CD4-positive, alpha-beta T cell (primary cell): ENCODE measurements around the gene ARPC5. TPM values are rescaled to one million over a fixed set of nuclear protein-coding genes. Genes with fewer than 3 reads are reported as not detected.

Experiments
- ATAC-seq: fragments of 200-7000 bp; cut with Tn5 transposase; one replicate; pipeline ENCODE4 v1.10.0; 2022; ENCODE audit warnings: mild to moderate bottlenecking; ENCODE audit not compliant: poor library complexity
- CTCF ChIA-PET: fragments of 350-600 bp; sonication (Branson Sonifier 250); formaldehyde crosslinking; loops from one replicate; lab custom pipeline; 2021; ENCODE audit warnings: antibody characterized with exemption, inconsistent platforms; lab: Charles Lee
- POLR2A ChIA-PET: fragments of 350-600 bp; sonication (Branson Sonifier 250); formaldehyde crosslinking; loops from one replicate; lab custom pipeline; 2021; ENCODE audit warnings: antibody characterized with exemption, inconsistent platforms; lab: Charles Lee
- DNase-seq, 14 experiments: peaks; one replicate each; pipeline ENCODE4 v3.0.0-alpha.2; 2013 to 2020; ENCODE audit warnings: mixed read lengths in 2 of 14
- H3K27ac ChIP-seq, 2 donors: one replicate each; pipeline versions ENCODE4 v1.5.1 to v1.7.0; 2013; ENCODE audit warnings: low read length in 2 of 2, low read depth in 1 of 2, mild to moderate bottlenecking in 1 of 2
- H3K27me3 ChIP-seq, 2 experiments: 1 replicate in 1 of 2; 2 replicates in 1 of 2; pipeline versions ENCODE4 v1.6.1 to v1.7.0; 2013; ENCODE audit warnings: low read length in 2 of 2, control low read depth in 1 of 2, mild to moderate bottlenecking in 1 of 2, moderate library complexity in 1 of 2; ENCODE audit not compliant: insufficient read depth in 2 of 2, control insufficient read depth in 1 of 2
- H3K36me3 ChIP-seq: one replicate; pipeline ENCODE4 v1.6.1; 2013; ENCODE audit warnings: low read length, control low read depth; ENCODE audit not compliant: insufficient read depth
- H3K4me1 ChIP-seq: one replicate; pipeline ENCODE4 v1.6.1; 2013; ENCODE audit warnings: low read length, control low read depth; ENCODE audit not compliant: insufficient read depth
- H3K4me3 ChIP-seq: one replicate; pipeline ENCODE4 v1.5.1; 2013; ENCODE audit warnings: mild to moderate bottlenecking, low read length, moderate library complexity
- H3K9me3 ChIP-seq, 2 experiments: 1 replicate in 1 of 2; 2 replicates in 1 of 2; pipeline versions ENCODE4 v1.6.1 to v1.7.0; 2013; ENCODE audit warnings: low read length in 2 of 2, mild to moderate bottlenecking in 2 of 2, control low read depth in 1 of 2, moderate library complexity in 1 of 2; ENCODE audit not compliant: control insufficient read depth in 1 of 2, insufficient read depth in 1 of 2
- H3K27ac Mint-ChIP-seq: one replicate; pipeline ENCODE4 v1.8.0; 2020; ENCODE audit warnings: mixed read lengths
- H3K27me3 Mint-ChIP-seq: one replicate; pipeline ENCODE4 v1.8.0; 2021; ENCODE audit warnings: mixed read lengths
- H3K36me3 Mint-ChIP-seq: one replicate; pipeline ENCODE4 v1.8.0; 2021; ENCODE audit warnings: low read depth, mixed read lengths
- H3K4me1 Mint-ChIP-seq: one replicate; pipeline ENCODE4 v1.8.0; 2021; ENCODE audit warnings: low read depth, mixed read lengths
- H3K4me3 Mint-ChIP-seq: one replicate; pipeline ENCODE4 v1.8.0; 2020; ENCODE audit warnings: mild to moderate bottlenecking, mixed read lengths
- H3K9me3 Mint-ChIP-seq: one replicate; pipeline ENCODE4 v1.8.0; 2020; ENCODE audit warnings: mixed read lengths
- intact Hi-C, 2 experiments: fragments of 100-400 bp; cut with DNase I in 1 of 2; cut with micrococcal nuclease in 1 of 2; formaldehyde crosslinking; loops; one replicate each; pipeline versions ENCODE4 v1.15.1 to v1.9.0; 2023 to 2025; cut with DNase I, micrococcal nuclease
- total RNA-seq, 174 experiments: library from RNA in 2 of 174; stranded (reverse) in 2 of 174; gene quantifications; one replicate each; pipeline ENCODE4 v1.2.3 and lab custom pipeline; 2021 to 2026
- TF ChIP-seq, protein P1 (sequence below): fragments of 200-600 bp; IDR thresholded peaks from one replicate; pipeline ENCODE4 v1.8.0; 2022; ENCODE audit warnings: antibody characterized with exemption, mild to moderate bottlenecking

The ARPC5 gene
- total RNA-seq, 2 experiments from 2014 or later: 21.4 to 23.0 TPM

DNA sequence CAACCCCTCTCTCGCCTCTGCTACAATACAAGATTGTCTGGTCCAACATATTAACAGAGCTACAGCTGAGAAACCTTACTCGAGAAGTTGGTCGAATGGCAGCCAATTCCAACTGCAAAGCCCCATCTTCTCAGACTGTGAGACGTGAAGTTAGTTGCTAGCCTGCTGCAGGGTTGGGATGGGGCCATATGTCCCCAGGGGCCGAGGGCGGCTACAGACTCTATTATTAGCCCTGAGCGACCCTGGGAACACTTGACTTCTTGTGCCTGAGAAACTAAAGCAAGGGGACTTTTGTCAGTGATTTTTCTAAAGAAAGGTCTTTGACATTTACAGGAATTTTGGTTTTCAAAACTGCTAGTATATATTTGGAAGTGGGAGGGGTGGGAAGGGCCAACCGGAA, 59.0 kb downstream of the ARPC5 start:
- POLR2A ChIA-PET: no interaction called here
- intact Hi-C loops: no loop called here
- Mint-ChIP-seq H3K4me1 (peaks cover 10% of the 10 kb centered on the region), H3K9me3 (no peaks in the 10 kb centered on the region), H3K27ac (no peak overlapping the region), H3K4me3 (no peak overlapping the region), H3K36me3 (no peaks in the 10 kb centered on the region), H3K27me3 (no peaks in the 10 kb centered on the region)
- H3K9me3 ChIP-seq: no peaks in the 10 kb centered on the region
- H3K4me3 ChIP-seq: no peak overlapping the region
- DNase-seq (no peak), ATAC-seq (no peak)
- CTCF ChIA-PET: no interaction called here
- no peaks in the 10 kb centered on the region for H3K36me3 ChIP-seq
- TF ChIP-seq, protein P1, sequence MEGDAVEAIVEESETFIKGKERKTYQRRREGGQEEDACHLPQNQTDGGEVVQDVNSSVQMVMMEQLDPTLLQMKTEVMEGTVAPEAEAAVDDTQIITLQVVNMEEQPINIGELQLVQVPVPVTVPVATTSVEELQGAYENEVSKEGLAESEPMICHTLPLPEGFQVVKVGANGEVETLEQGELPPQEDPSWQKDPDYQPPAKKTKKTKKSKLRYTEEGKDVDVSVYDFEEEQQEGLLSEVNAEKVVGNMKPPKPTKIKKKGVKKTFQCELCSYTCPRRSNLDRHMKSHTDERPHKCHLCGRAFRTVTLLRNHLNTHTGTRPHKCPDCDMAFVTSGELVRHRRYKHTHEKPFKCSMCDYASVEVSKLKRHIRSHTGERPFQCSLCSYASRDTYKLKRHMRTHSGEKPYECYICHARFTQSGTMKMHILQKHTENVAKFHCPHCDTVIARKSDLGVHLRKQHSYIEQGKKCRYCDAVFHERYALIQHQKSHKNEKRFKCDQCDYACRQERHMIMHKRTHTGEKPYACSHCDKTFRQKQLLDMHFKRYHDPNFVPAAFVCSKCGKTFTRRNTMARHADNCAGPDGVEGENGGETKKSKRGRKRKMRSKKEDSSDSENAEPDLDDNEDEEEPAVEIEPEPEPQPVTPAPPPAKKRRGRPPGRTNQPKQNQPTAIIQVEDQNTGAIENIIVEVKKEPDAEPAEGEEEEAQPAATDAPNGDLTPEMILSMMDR: no peak
- no peak overlapping the region for H3K27ac ChIP-seq
- peaks cover 9% of the 10 kb centered on the region for H3K4me1 ChIP-seq
- no peaks in the 10 kb centered on the region for H3K27me3 ChIP-seq

DNA sequence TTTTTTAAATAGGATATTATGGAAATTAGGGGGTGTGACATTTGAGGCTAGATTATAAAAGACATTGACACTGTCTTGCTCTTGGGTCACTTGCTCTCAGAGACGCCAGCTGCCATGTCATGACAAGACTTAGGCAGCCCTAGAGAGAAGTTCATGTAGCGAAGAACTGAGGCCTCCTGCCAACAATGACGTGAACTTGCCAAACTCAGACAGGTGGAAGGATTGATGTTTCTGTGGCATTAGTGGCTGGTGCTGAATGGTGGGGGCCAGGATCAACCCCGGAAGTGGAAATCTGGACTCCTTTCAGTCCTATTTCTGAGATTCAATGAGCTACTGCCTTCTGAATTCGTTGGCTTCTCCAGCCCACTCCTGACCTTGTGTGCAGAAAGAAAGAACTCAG, 60.0 kb downstream of the ARPC5 start:
- H3K27me3 ChIP-seq: no peaks in the 10 kb centered on the region
- Mint-ChIP-seq H3K9me3 (no peaks in the 10 kb centered on the region), H3K4me3 (no peak overlapping the region), H3K4me1 (peaks cover 10% of the 10 kb centered on the region), H3K27me3 (no peaks in the 10 kb centered on the region), H3K27ac (no peak overlapping the region), H3K36me3 (no peaks in the 10 kb centered on the region)
- no peaks in the 10 kb centered on the region for H3K9me3 ChIP-seq
- intact Hi-C loops: no loop called here
- no peak overlapping the region for H3K4me3 ChIP-seq
- no peak overlapping the region for H3K27ac ChIP-seq
- H3K4me1 ChIP-seq: peaks cover 9% of the 10 kb centered on the region
- H3K36me3 ChIP-seq: no peaks in the 10 kb centered on the region
- ChIA-PET POLR2A (no interaction called here), CTCF (no interaction called here)
- TF ChIP-seq, protein P1: no peak
- ATAC-seq: no peak
- DNase-seq: no peak

DNA sequence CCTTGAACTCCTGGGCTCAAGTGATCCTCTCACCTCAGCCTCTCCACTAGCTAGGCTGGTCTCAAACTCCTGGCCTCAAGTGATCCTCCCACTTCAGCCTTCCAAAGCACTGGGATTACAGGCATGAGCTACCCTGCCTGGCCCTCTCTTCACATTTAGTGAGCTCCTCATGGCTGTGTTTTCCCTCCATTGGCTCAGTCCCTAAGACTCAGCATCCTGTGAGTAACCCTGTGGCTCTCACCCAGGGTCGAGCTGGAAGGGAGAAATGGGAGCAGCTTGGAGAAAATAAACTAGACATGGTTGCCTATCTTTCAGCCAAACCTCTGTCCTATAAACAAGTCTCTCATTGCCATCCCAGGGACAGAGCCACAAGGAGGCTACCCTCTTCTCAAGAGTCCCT, 62.9 kb downstream of the ARPC5 start:
- intact Hi-C loops: no loop called here
- H3K36me3 ChIP-seq: no peaks in the 10 kb centered on the region
- no peak overlapping the region for H3K4me3 ChIP-seq
- no peaks in the 10 kb centered on the region for H3K4me1 ChIP-seq
- no peak overlapping the region for H3K27ac ChIP-seq
- no peaks in the 10 kb centered on the region for H3K36me3 Mint-ChIP-seq
- no peaks in the 10 kb centered on the region for H3K27me3 Mint-ChIP-seq
- no peaks in the 10 kb centered on the region for H3K27me3 ChIP-seq
- H3K4me1 Mint-ChIP-seq: no peaks in the 10 kb centered on the region
- H3K9me3 ChIP-seq: no peaks in the 10 kb centered on the region
- CTCF ChIA-PET: no interaction called here
- no peak overlapping the region for H3K27ac Mint-ChIP-seq
- ATAC-seq (no peak), DNase-seq (no peak)
- no peaks in the 10 kb centered on the region for H3K9me3 Mint-ChIP-seq
- H3K4me3 Mint-ChIP-seq: no peak overlapping the region
- TF ChIP-seq, protein P1: no peak
- POLR2A ChIA-PET: no interaction called here
